Left ventricle myocardium superior (tissue), 1 donor: Measurements from ENCODE around the gene ZFC3H1. TPM values are rescaled to one million over a fixed set of nuclear protein-coding genes. Genes with fewer than 3 reads are reported as not detected.
"Not testable (repeated sequence)": the region's sequence is repeated elsewhere in the genome, so short reads cannot be mapped to it uniquely, and the experiment has no call there.

Source experiments
- ATAC-seq: fragments of 200-7000 bp; cut with Tn5 transposase; one replicate; pipeline ENCODE4 v1.9.1; 2020; ENCODE audit warnings: mild to moderate bottlenecking, moderate library complexity
- DNase-seq: peaks from one replicate; pipeline ENCODE4 v3.0.0-alpha.2; 2020
- intact Hi-C: fragments of 100-400 bp; cut with micrococcal nuclease; formaldehyde crosslinking; loops from one replicate; pipeline ENCODE4 v1.11.0; 2022
- total RNA-seq: library from RNA; stranded (reverse); fragmentation: NEBNext Ultra II Directional; extraction: Animal tissue kit (Norgen Biotek cat#: 25700); gene quantifications from one replicate; pipeline ENCODE4 v1.2.1, GENCODE V29; 2021
- donor health status: DM: no; HTN: yes; CAD: no; lungs with severe emphysema.

Gene ZFC3H1
- total RNA-seq, 1 donor from 2014 or later, result 15.3 TPM

DNA sequence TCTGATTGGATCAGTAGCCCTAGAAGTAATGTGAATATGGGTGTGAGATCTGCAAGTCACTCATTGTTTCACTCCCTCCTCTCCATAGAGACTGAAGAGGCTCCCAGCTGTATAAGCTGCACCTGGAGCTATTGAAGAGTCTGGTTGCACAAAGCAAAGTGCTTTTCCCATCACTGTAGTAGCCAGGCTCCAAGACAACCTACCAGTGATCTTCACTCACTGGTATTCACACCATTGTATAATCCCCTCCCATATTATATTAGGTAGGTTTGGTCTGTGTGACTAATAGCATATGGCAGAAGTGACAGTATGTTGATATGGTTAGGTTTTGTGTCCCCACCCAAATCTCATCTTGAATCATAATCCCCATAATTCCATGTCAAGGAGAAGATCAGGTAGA, 64.4 kb downstream of the ZFC3H1 start:
- DNase-seq (no peak), ATAC-seq (no peak)
- intact Hi-C loops, result no loop called here

- intact Hi-C loops, result no loop called here
- DNase-seq, result no peak
- no peak for ATAC-seq
These were observed 69.3 kb downstream of the ZFC3H1 start for GRCh38 chr12:71594214-71594948.

GRCh38 chr12:71592841-71593240, 70.8 kb downstream of the ZFC3H1 start:
- ATAC-seq, result no peak
- DNase-seq, result no peak
- intact Hi-C loops, result no loop called here

DNA sequence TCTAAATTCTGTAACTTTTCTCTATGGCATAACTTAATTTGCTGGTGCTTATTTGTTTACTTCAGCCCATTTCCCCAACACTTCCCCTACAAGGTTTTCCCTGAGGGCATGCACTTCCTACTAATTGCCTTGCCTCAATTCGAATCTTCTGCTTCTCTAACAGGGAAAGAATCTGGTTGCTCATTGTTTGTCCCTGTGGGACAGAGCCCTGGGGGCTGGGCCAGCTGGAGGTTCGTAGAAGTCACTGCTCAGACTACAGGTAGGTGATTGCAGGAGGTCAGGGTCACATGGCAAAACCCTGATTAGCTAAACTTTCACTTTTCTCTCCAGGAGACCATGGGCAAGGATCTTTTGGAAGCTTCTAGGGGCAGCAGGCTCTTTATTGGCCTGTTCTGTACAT, 72.0 kb downstream of the ZFC3H1 start:
- intact Hi-C loops, result no loop called here
- ATAC-seq (no peak), DNase-seq (no peak)

GRCh38 chr12:71589478-71589881, 74.2 kb downstream of the ZFC3H1 start:
- ATAC-seq (no peak), DNase-seq (no peak)
- intact Hi-C loops, result no loop called here

GRCh38 chr12:71587012-71587411, 76.6 kb downstream of the ZFC3H1 start:
- DNase-seq, result no peak
- intact Hi-C loops, result no loop called here
- ATAC-seq, result no peak

GRCh38 chr12:71585218-71585617, 78.4 kb downstream of the ZFC3H1 start:
- DNase-seq (no peak), ATAC-seq (no peak)
- intact Hi-C loops, result no loop called here

GRCh38 chr12:71584356-71584755, 79.3 kb downstream of the ZFC3H1 start:
- ATAC-seq, result no peak
- intact Hi-C loops, result no loop called here
- DNase-seq, result no peak

- intact Hi-C loops, result no loop called here
- DNase-seq (no peak), ATAC-seq (no peak)
These were observed 80.7 kb downstream of the ZFC3H1 start for GRCh38 chr12:71582925-71583324.

- ATAC-seq (no peak), DNase-seq (no peak)
- intact Hi-C loops, result no loop called here
These were observed 82.4 kb downstream of the ZFC3H1 start for GRCh38 chr12:71581206-71581605.

DNA sequence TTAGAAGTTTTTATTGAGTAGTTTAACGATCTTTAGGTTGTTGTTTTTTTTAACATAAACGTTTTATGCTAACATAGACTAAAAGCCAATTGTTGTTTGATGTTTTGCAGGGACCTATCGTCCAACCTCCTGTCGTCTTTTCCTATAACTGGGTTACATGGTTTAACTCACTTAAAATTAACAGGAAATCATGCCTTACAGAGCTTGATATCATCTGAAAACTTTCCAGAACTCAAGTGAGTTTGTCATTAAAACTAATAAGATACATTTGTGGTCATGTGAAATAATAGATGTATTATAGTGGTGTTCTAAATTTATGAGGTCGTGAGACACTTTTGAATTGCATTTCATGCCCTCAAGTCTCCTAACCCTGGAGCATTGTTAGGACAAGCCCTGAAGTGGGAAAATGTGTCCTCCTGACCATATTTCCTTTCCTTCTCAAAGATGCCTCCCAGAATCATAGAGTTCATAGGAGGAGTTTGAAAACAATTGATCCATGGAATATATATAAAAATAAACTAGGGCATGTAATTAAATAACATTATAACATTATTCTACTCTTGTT, 84.9 kb downstream of the ZFC3H1 start:
- ATAC-seq, result no peak
- intact Hi-C loops, result no loop called here
- no peak for DNase-seq

GRCh38 chr12:71576496-71576895, 87.2 kb downstream of the ZFC3H1 start:
- intact Hi-C loops, result no loop called here
- ATAC-seq, result no peak

GRCh38 chr12:71569885-71570284, 93.8 kb downstream of the ZFC3H1 start:
- DNase-seq, ATAC-seq, intact Hi-C loops: not testable (repeated sequence)

More at GRCh38 chr12:71576496-71576895, 87.2 kb downstream of the ZFC3H1 start:
- no peak for DNase-seq

DNA sequence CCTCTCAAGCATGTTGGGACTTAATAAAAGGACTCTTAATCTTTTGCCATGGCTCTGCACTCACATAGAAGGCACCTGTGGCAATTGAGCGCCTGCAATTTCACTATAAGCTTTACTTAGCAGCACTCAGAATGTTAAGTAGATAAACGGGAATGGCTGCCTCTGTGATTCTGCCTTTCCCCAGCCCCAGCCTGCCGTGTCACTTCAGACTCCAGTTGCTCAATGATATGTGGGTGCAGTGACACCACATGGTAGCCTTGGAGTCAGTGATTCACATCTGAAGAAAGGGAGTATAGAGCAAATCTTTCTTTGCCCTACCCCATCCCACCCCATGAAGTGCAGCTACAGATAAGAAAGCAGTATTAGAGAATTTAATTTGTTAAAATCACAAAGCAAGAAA, 96.1 kb downstream of the ZFC3H1 start:
- intact Hi-C loops, result no loop called here
- DNase-seq, result no peak
- ATAC-seq, result no peak

GRCh38 chr12:71566655-71567054, 97.0 kb downstream of the ZFC3H1 start:
- intact Hi-C loops, result no loop called here
- DNase-seq (no peak), ATAC-seq (no peak)

GRCh38 chr12:71565535-71565934, 98.1 kb downstream of the ZFC3H1 start:
- DNase-seq (no peak), ATAC-seq (no peak)
- intact Hi-C loops, result no loop called here

GRCh38 chr12:71562676-71563595, 100.7 kb downstream of the ZFC3H1 start:
- intact Hi-C loops, result no loop called here

More at GRCh38 chr12:71562676-71563595, 100.7 kb downstream of the ZFC3H1 start:
- DNase-seq (no peak), ATAC-seq (no peak)
